ENCODE results near the gene PRKCE.
A peak's percentile ranks its signal among the peaks of the same experiment; 100 is the strongest.

PRKCE gene

GRCh38 chr2:46132996-46133395 lies 481.5 kb downstream of the PRKCE start:
- H3K27ac ChIP-seq (ENCODE audit: low read depth in 2 of 2, low read length in 2 of 2), result no peak overlapping the region
- no peak overlapping the region for H3K4me3 ChIP-seq (ENCODE audit: low read length in 2 of 2)
- no peaks in the 10 kb centered on the region for H3K36me3 ChIP-seq (ENCODE audit: control insufficient read depth in 2 of 2, insufficient read depth in 2 of 2, low read length in 2 of 2)
- H3K9me3 ChIP-seq (ENCODE audit: control insufficient read depth in 2 of 2, low read length in 2 of 2), result no peaks in the 10 kb centered on the region
- no peaks in the 10 kb centered on the region for H3K27me3 ChIP-seq (ENCODE audit: control insufficient read depth in 2 of 2, insufficient read depth in 2 of 2, low read length in 2 of 2)
- no peak overlapping the region for H3K9ac ChIP-seq (ENCODE audit: low read depth in 1 of 2, low read length in 2 of 2)
- no peaks in the 10 kb centered on the region for H3K4me1 ChIP-seq (ENCODE audit: control insufficient read depth in 2 of 2, insufficient read depth in 2 of 2, low read length in 2 of 2)

- Histone ChIP-seq H3K4me1 (ENCODE audit: control insufficient read depth in 2 of 2, insufficient read depth in 2 of 2, low read length in 2 of 2) (no peaks in the 10 kb centered on the region), H3K27me3 (ENCODE audit: control insufficient read depth in 2 of 2, insufficient read depth in 2 of 2, low read length in 2 of 2) (no peaks in the 10 kb centered on the region), H3K9ac (ENCODE audit: low read depth in 1 of 2, low read length in 2 of 2) (no peak overlapping the region), H3K9me3 (ENCODE audit: control insufficient read depth in 2 of 2, low read length in 2 of 2) (no peaks in the 10 kb centered on the region), H3K27ac (ENCODE audit: low read depth in 2 of 2, low read length in 2 of 2) (peak overlapping the region; percentile 6 to 13), H3K4me3 (ENCODE audit: low read length in 2 of 2) (no peak overlapping the region), H3K36me3 (ENCODE audit: control insufficient read depth in 2 of 2, insufficient read depth in 2 of 2, low read length in 2 of 2) (no peaks in the 10 kb centered on the region)
Observed at GRCh38 chr2:46134531-46135227, 483.2 kb downstream of the PRKCE start.

DNA sequence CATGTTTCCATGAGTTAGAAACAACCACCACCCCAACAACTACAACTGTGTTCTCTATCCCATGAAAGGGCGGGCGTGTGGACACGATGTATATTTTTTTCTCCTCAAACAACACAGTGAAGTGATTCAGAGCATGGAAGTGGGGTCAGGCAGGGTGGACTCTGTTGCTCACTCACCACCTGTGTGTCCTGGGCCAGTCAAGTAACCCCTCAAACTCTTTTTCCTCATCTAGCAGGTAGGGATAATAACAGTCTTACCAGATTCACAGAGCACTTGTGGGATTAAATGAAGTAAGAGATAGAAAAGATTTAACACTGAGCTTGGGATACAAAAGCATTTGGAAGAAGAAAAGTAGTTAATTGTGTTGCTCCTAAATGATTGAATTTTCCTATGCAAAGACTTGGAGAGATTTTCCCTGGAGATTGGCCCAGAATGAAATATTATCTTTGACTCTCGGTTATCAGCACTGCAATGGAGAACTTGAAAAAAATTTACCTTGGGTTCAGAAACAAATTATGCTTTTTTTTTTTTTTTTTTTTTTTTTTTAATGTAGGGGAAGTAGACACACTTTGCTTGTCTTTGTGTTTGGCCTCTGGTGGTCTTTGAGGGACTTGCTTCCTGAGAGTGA lies 483.9 kb downstream of the PRKCE start:
- Histone ChIP-seq H3K4me1 (ENCODE audit: control insufficient read depth in 2 of 2, insufficient read depth in 2 of 2, low read length in 2 of 2) (no peaks in the 10 kb centered on the region), H3K9ac (ENCODE audit: low read depth in 1 of 2, low read length in 2 of 2) (no peak overlapping the region), H3K36me3 (ENCODE audit: control insufficient read depth in 2 of 2, insufficient read depth in 2 of 2, low read length in 2 of 2) (no peaks in the 10 kb centered on the region), H3K9me3 (ENCODE audit: control insufficient read depth in 2 of 2, low read length in 2 of 2) (no peaks in the 10 kb centered on the region), H3K27me3 (ENCODE audit: control insufficient read depth in 2 of 2, insufficient read depth in 2 of 2, low read length in 2 of 2) (no peaks in the 10 kb centered on the region), H3K4me3 (ENCODE audit: low read length in 2 of 2) (no peak overlapping the region), H3K27ac (ENCODE audit: low read depth in 2 of 2, low read length in 2 of 2) (peak overlapping the region in 1 of 2 donors; percentile 6)

GRCh38 chr2:46135958-46136357 lies 484.5 kb downstream of the PRKCE start:
- Histone ChIP-seq H3K9me3 (ENCODE audit: control insufficient read depth in 2 of 2, low read length in 2 of 2) (no peaks in the 10 kb centered on the region), H3K9ac (ENCODE audit: low read depth in 1 of 2, low read length in 2 of 2) (no peak overlapping the region), H3K4me1 (ENCODE audit: control insufficient read depth in 2 of 2, insufficient read depth in 2 of 2, low read length in 2 of 2) (no peaks in the 10 kb centered on the region), H3K27ac (ENCODE audit: low read depth in 2 of 2, low read length in 2 of 2) (no peak overlapping the region), H3K27me3 (ENCODE audit: control insufficient read depth in 2 of 2, insufficient read depth in 2 of 2, low read length in 2 of 2) (no peaks in the 10 kb centered on the region), H3K36me3 (ENCODE audit: control insufficient read depth in 2 of 2, insufficient read depth in 2 of 2, low read length in 2 of 2) (no peaks in the 10 kb centered on the region), H3K4me3 (ENCODE audit: low read length in 2 of 2) (no peak overlapping the region)

- Histone ChIP-seq H3K9ac (ENCODE audit: low read depth in 1 of 2, low read length in 2 of 2) (no peak overlapping the region), H3K4me1 (ENCODE audit: control insufficient read depth in 2 of 2, insufficient read depth in 2 of 2, low read length in 2 of 2) (no peaks in the 10 kb centered on the region), H3K27me3 (ENCODE audit: control insufficient read depth in 2 of 2, insufficient read depth in 2 of 2, low read length in 2 of 2) (no peaks in the 10 kb centered on the region), H3K36me3 (ENCODE audit: control insufficient read depth in 2 of 2, insufficient read depth in 2 of 2, low read length in 2 of 2) (no peaks in the 10 kb centered on the region), H3K27ac (ENCODE audit: low read depth in 2 of 2, low read length in 2 of 2) (no peak overlapping the region), H3K9me3 (ENCODE audit: control insufficient read depth in 2 of 2, low read length in 2 of 2) (no peaks in the 10 kb centered on the region), H3K4me3 (ENCODE audit: low read length in 2 of 2) (no peak overlapping the region)
Observed at GRCh38 chr2:46136481-46136880, 485.0 kb downstream of the PRKCE start.

DNA sequence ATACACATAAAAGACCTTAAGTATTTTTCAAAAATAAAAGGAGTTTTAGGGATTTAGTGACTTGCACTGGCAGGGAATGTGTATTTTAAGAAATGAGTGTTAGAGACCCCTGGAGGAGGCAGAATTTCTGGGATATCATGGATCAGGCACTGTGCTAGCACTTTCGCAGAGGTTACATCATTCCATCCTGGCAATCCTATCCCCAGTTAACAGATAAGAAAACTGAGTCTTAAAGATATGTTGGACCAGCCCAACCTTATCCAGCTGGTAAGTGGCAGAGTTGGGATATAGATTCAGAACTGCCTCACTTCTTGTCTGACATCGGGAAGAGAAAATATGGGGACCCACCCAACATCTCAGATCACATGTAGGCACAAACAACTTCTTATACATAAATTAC lies 485.5 kb downstream of the PRKCE start:
- Histone ChIP-seq H3K27ac (ENCODE audit: low read depth in 2 of 2, low read length in 2 of 2) (no peak overlapping the region), H3K27me3 (ENCODE audit: control insufficient read depth in 2 of 2, insufficient read depth in 2 of 2, low read length in 2 of 2) (no peaks in the 10 kb centered on the region), H3K4me3 (ENCODE audit: low read length in 2 of 2) (no peak overlapping the region), H3K4me1 (ENCODE audit: control insufficient read depth in 2 of 2, insufficient read depth in 2 of 2, low read length in 2 of 2) (peaks cover 2 to 3% of the 10 kb centered on the region in 2 donors), H3K36me3 (ENCODE audit: control insufficient read depth in 2 of 2, insufficient read depth in 2 of 2, low read length in 2 of 2) (no peaks in the 10 kb centered on the region), H3K9me3 (ENCODE audit: control insufficient read depth in 2 of 2, low read length in 2 of 2) (no peaks in the 10 kb centered on the region), H3K9ac (ENCODE audit: low read depth in 1 of 2, low read length in 2 of 2) (no peak overlapping the region)

DNA sequence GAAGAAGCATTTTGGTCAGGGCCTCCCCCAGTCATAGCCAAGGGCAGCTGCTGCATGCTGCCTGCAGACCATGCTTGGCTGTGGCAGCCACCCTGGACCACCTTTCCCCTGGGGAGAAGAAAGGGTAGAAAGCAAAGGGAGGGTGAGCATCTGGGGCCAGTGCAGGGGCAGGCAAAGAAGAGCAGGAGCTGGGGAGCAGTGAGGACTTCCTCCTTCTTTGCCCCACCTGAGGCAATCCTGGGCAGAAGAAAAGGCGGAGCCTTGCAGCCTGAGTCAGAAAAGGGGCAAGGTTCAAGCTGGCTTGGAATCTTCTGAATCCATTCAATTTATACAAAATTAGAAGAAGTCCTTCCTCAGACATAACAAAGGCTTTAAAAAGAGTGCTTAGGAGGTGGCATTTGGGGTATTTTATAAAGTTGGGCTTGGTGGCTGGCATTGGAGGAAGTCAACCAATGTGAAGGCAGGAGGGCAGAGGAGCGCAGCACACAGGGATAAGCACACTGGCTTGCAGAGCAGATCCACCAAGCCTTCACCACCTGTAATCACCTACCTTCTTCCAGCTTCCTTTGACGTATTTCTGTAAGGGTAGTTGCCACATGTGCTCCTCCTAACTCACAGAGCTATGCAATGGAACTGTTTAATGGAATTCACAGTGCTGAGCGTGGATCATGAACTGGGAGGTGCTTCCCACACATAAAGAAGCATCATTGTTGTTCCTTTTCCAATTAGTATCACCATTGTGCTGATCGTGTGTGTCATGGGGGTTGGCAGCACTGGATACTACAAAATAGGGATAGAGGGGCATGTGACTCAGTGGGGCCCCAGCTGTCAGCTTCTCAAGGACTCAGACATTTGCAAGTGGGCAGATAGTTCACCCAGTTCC lies 491.3 kb downstream of the PRKCE start:
- H3K9ac ChIP-seq (ENCODE audit: low read depth in 1 of 2, low read length in 2 of 2), result no peak overlapping the region
- H3K9me3 ChIP-seq (ENCODE audit: control insufficient read depth in 2 of 2, low read length in 2 of 2), result no peaks in the 10 kb centered on the region
- no peaks in the 10 kb centered on the region for H3K27me3 ChIP-seq (ENCODE audit: control insufficient read depth in 2 of 2, insufficient read depth in 2 of 2, low read length in 2 of 2)
- H3K36me3 ChIP-seq (ENCODE audit: control insufficient read depth in 2 of 2, insufficient read depth in 2 of 2, low read length in 2 of 2), result peaks cover 3 to 5% of the 10 kb centered on the region in 2 donors
- peaks cover 17 to 18% of the 10 kb centered on the region in 2 donors for H3K4me1 ChIP-seq (ENCODE audit: control insufficient read depth in 2 of 2, insufficient read depth in 2 of 2, low read length in 2 of 2)
- H3K4me3 ChIP-seq (ENCODE audit: low read length in 2 of 2), result peak overlapping the region; percentile 1 to 17
- H3K27ac ChIP-seq (ENCODE audit: low read depth in 2 of 2, low read length in 2 of 2), result peak overlapping the region; percentile 79 to 84

- Histone ChIP-seq H3K4me1 (ENCODE audit: control insufficient read depth in 2 of 2, insufficient read depth in 2 of 2, low read length in 2 of 2) (peaks cover 17 to 18% of the 10 kb centered on the region in 2 donors), H3K27me3 (ENCODE audit: control insufficient read depth in 2 of 2, insufficient read depth in 2 of 2, low read length in 2 of 2) (no peaks in the 10 kb centered on the region), H3K9me3 (ENCODE audit: control insufficient read depth in 2 of 2, low read length in 2 of 2) (no peaks in the 10 kb centered on the region), H3K9ac (ENCODE audit: low read depth in 1 of 2, low read length in 2 of 2) (no peak overlapping the region), H3K36me3 (ENCODE audit: control insufficient read depth in 2 of 2, insufficient read depth in 2 of 2, low read length in 2 of 2) (peaks cover 3 to 8% of the 10 kb centered on the region in 2 donors), H3K4me3 (ENCODE audit: low read length in 2 of 2) (no peak overlapping the region), H3K27ac (ENCODE audit: low read depth in 2 of 2, low read length in 2 of 2) (peak overlapping the region; percentile 46 to 84)
Observed at GRCh38 chr2:46143429-46144132, 492.1 kb downstream of the PRKCE start.

- Histone ChIP-seq H3K27ac (ENCODE audit: low read depth in 2 of 2, low read length in 2 of 2) (no peak overlapping the region), H3K4me1 (ENCODE audit: control insufficient read depth in 2 of 2, insufficient read depth in 2 of 2, low read length in 2 of 2) (peaks cover 17 to 18% of the 10 kb centered on the region in 2 donors), H3K4me3 (ENCODE audit: low read length in 2 of 2) (no peak overlapping the region), H3K9me3 (ENCODE audit: control insufficient read depth in 2 of 2, low read length in 2 of 2) (no peaks in the 10 kb centered on the region), H3K9ac (ENCODE audit: low read depth in 1 of 2, low read length in 2 of 2) (no peak overlapping the region), H3K36me3 (ENCODE audit: control insufficient read depth in 2 of 2, insufficient read depth in 2 of 2, low read length in 2 of 2) (peaks cover 3 to 8% of the 10 kb centered on the region in 2 donors), H3K27me3 (ENCODE audit: control insufficient read depth in 2 of 2, insufficient read depth in 2 of 2, low read length in 2 of 2) (no peaks in the 10 kb centered on the region)
Observed at GRCh38 chr2:46144133-46144800, 492.8 kb downstream of the PRKCE start.
